DMS 273 (cell line): Measurements from ENCODE around the gene MTLN.
"Not testable (repeated sequence)": the region's sequence is repeated elsewhere in the genome, so short reads cannot be mapped to it uniquely, and the experiment has no call there.

Experiments
- DNase-seq: peaks from one replicate; lab custom pipeline; 2025; ENCODE audit not compliant: unreplicated experiment; lab: John Stamatoyannopoulos, UW

Gene MTLN

DNA sequence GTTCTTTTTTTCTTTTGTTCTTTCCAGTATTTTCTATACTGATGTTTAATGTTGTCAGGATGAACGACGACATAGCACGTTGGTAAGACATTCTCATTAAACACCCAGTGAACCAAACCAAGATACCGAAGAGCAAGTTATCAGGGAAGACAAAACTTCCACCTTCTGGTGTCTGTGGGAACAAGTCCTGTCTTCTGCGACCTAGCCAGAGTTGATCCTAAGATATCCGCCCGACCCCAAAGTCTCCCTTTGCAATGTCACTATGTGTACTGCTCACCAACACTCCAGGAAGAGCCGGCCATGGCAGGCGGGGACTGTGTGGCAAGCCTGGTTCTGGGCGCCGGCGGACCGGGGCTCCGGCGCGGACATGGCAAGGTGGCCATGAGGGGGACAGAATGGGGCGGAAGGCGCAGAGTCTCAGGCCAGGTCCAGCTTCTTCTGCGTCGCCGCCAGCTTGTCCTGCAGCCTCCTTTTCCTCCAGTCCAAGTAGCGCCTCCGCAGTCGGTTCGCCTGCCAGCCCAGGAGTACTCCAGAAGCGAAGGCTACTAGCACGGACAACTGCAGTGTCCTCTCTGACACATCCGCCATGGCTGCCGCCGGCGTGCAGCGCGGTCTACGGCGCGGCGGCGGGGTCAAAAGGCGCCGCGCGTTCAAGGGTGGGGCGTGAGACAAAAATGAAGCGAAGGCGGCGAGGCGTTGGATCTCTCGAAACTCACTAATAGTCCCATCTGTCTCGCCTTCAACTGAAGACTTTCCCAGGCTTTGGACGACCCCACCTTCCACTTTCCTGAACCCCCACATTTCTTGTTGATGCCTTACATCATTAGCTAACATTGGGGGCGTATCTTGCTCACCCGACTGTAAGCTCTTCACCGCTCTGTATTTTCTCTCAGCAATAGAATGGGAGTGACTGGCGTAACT lies at the start of gene MTLN:
Gene MTLN, minus strand, starts transcription at position 610 of the 921 bp plus-strand sequence. Its CDS starts 22 bp downstream, at position 588.
- peak; percentile 87 for DNase-seq

DNA sequence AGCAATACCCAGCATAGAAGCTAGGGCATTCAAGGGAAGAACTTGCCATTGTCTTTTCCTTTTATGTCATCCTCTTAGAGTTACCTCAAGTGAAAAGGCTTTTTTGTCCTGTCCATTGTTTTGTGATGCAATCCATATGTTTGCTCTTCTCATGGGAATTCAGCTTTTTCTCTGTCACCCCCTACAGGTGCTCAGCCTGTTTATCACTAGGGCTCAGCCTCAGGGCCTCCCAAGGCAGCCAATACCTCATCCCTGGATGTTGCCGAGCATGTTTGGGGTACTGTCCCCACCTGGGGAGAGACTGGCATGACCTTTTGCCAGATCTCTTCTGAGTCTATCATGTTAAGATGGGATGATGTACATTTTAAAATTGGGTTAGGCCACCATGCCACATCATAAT lies 49.6 kb upstream of the MTLN start:
- DNase-seq: not testable (repeated sequence)

DNA sequence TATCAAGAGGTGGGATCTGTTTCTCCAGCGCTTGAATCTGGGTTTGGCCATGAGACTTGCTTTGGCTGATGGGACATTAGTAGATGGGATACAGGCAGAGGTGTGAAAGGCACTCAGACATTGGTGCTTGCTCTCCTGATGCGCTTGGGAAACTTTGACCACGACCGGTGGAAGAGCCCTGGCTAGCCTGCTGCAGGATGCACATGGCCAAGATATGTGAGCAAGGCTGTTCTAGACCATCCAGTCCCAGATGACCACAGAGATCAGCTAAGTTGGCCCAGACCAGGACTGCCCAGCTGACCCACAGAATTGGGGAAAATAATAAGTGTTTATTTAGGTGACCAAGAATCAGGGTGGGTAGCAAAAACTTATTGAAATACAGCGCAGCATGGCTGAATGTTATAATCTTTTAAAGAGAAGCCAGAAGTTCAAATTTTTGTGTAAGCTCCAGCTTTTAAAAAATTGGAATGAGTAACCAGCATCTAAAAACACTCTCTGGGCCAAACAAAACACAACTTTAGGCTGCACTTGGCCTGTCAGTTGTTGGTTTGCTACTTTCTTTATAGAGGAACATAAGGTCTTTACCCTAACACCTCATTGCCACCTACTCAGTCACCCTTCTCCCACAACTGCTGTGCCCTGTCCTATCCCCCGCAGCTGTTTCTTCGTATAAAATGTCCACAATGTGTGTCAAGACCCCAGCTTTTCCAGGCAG lies 35.9 kb upstream of the MTLN start:
- not testable (repeated sequence) for DNase-seq

DNA sequence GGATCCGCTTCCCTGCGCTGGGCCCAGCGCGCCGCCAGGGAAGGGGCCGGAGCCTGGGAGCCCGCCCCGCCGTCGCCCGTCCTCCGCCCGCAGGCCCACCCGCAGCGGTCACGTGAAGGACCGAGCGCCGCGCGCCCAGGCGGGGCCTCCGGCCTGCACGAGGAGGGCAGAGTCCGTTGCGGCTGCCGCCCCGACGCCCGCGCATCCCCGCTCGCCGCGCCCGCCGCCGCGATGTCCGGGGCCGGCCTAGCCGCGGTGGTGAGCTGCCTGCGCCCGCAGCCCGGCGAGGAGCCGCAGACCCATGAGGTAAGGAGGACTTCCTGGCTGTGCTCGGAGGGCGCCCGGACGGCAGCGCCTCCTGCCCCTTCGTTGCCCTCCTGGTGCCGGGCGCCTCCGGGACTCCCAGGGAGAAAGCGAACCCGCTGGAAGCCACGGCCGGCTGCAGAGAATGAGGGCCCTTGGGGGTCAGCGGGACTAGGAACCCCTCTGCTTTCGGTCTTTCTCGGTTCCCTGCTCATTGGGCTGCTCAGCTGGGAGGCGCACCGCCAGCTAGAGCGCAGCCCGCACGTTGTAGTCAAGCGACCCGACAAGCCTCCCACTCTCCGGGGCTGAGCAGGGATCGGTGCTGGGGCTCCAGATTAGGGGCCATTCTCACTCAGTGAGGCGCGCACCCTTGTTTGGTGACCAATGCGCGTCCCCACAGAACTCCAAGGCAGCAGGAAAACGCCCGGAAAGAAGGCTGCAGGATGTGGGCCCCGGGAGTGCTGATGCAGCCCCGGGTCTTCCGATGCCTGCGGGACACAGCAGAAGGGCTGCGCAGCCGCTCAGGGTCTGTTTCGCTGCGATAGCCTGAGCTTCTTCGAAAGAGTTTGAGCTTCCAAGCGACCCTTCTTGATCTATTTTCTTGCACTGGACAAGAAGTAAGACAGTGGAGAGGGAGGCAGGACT lies 33.4 kb upstream of the MTLN start:
- not testable (repeated sequence) for DNase-seq

DNA sequence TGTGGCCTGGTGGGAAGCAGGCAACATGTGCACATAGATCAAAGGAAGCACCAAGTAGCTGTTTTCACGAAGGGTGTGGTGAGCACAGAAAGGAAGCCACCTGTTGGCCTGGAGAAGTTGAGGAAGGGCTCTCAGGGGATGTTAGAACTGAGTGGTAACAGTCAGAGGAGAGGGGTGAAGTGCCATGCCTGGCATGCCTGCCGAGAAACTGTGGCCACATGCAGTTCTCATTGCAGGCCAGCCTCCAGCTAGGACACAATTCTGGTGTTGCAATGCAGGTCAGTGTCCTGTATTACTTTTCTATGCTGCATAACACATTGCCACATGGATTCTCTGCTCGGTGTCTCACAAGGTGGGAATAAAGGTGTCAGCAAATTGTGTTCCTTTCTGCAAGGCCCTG lies 30.9 kb upstream of the MTLN start:
- not testable (repeated sequence) for DNase-seq

DNA sequence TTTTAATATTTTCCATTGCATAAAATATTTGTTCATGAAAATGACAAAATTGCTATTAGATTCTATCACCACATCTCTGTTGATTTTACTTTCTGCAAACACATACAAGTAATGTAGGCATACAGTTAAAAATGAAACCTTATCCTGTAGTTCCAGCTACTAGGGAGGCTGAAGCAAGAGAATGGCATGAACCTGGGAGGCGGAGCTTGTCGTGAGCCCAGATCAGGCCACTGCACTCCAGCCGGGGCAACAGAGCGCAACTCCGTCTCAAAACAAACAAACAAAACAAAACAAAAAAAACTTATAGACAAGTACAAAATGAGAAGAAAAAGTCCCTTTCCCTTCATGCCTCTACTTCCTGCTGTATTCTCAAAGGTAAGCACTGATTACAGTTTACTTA lies 22.2 kb upstream of the MTLN start:
- not testable (repeated sequence) for DNase-seq

GRCh38 chr2:110229886-110230285 lies 17.5 kb upstream of the MTLN start:
- not testable (repeated sequence) for DNase-seq

DNA sequence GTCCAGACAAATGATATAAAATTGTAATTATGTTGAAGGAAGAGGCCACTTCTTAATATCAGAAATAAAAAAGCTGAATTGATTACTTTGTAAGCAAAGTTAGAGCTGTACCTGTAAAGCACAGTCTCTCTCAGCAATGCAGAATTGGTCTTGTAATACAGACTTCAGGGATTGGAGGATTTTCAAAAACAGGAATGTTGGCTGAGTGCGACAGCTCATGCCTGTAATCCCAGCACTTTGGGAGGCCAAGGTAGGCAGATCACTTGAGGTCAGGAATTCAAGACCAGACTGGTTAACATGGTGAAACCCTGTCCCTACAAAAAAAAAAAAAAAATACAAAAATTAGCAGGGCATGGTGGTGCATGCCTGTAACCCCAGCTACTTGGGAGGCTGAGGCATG lies 10.3 kb upstream of the MTLN start:
- DNase-seq: not testable (repeated sequence)

GRCh38 chr2:110221938-110222337 lies 9.6 kb upstream of the MTLN start:
- no peak for DNase-seq

DNA sequence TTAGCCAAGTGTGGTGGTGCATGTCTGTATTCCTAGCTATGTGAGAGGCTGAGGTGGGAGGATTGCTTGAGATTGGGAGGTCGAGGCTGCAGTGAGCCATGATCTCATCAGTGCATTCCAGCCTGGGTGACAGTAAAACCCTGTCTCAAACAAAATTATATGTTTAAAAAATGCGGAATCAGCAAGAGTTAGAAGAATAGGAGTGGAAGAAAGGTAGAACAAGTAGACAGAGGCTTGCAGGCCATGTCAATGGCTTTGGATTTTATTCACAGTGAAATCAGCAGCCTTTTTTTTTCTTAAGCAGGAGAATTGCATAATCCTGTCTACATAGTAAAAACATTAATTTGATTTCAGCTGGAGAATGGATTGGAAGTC lies 7.8 kb upstream of the MTLN start:
- no peak for DNase-seq

GRCh38 chr2:110219496-110220189 lies 7.3 kb upstream of the MTLN start:
- no peak for DNase-seq

- not testable (repeated sequence) for DNase-seq
These were observed 6.5 kb upstream of the MTLN start for GRCh38 chr2:110218889-110219288.

DNA sequence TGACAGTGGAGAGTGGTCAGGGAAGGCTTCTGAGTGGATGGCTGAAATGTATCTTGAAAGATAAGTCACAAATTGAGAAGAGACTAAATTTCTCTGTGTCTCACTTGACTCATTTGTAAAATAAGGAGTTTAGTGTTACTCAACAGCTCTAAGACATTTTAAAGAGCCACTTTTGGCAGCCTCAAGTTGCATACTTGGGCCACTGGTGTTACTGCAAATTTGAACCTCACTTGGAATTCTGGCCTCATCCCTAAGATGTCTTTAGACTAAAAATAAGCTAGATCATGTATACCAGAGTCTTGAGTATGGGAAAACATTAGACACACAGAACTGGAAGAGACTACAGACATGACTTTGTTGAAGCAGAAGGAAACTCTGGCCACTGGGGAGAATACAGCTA lies 4.5 kb upstream of the MTLN start:
- no peak for DNase-seq

DNA sequence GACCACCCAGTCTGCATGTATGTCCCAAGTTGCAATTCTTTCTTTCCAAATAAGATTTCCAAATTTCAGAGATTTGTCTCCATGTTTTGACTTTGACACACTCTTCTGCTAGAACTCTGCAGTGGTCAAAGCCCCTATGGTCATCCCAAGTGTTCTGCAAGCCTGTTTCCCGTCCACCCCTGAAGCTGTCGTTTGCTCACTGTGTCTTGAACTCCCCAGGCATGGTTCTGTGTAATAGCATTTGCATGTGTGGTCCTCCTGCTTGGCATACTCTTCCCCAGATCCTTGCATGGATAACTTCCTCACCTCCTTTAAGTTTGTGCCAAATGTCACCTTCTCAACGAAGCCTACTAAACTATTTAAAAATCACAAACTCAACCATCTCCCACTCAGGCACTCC lies 3.9 kb upstream of the MTLN start:
- no peak for DNase-seq

DNA sequence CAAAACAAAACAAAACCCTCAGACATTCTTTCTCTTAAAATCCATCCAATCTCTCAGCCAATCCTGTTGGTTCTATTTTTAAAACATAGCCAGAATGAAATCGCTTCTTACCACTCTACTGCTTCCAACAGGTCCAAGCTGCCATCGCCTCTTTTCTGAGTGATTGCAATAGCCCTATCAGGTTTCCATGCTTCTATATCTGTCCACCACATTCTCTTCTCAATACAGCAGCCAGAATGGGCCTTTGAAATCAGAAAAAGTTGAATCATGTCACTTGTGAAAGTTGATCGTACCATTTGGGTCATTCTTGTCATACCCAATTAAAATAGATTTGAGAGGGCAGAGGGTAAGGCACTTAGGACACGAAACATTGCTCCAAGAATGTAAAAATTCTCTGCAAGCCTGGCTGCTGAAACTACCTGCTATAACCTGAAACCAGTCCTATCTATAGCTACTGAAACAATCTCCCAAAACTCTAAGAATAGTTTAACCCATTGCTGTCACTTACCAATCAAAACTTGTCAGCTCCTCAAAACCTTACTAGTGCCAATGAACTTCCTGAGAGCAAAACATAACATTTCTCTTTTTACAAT lies 3.3 kb upstream of the MTLN start:
- no peak for DNase-seq

GRCh38 chr2:110215091-110215490 lies 2.7 kb upstream of the MTLN start:
- no peak for DNase-seq

DNA sequence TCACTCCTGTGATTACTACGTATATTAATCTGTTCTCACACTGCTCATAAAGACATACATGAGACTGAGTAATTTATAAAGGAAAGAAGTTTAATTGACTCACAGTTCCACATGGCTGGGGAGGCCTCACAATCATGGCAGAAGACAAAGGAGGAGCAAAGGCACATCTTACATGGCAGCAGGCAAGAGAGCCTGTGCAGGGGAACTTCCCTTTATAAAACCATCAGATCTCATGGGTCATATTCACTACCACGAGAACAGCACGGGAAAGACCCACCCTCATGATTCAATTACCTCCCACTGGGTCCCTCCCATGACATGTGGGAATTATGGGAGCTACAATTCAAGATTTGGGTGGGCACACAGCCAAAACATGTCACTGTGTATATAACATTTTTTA lies 1.2 kb upstream of the MTLN start:
- DNase-seq: not testable (repeated sequence)

- no peak for DNase-seq
These were observed 6.5 kb downstream of the MTLN start for GRCh38 chr2:110205660-110206455.
